Astrocyte of the spinal cord (primary cell): Measurements from ENCODE around the gene NUDT14.
A peak's percentile ranks its signal among the peaks of the same experiment; 100 is the strongest.

Source experiments
- DNase-seq: peaks from one replicate; pipeline ENCODE4 v3.0.0; 2011; ENCODE audit warnings: low read depth, low spot score
- H3K4me3 ChIP-seq: 2 replicates; pipeline ENCODE4 v1.5.1; 2011; ENCODE audit warnings: low read depth, mild to moderate bottlenecking, low read length, moderate library complexity
- in situ Hi-C: cut with HindIII; loops from 2 replicates; pipeline ENCODE4 v1.10.0; 2017; ENCODE audit warnings: low sequenced_read_pairs
- TF ChIP-seq, protein P1 (sequence below): IDR thresholded peaks from 2 replicates; pipeline ENCODE4 v1.5.1; 2012; ENCODE audit warnings: low read depth, mild to moderate bottlenecking, low read length, inconsistent platforms

Gene NUDT14

GRCh38 chr14:105208738-105209075 is 27.6 kb upstream of the NUDT14 start:
- TF ChIP-seq, protein P1, sequence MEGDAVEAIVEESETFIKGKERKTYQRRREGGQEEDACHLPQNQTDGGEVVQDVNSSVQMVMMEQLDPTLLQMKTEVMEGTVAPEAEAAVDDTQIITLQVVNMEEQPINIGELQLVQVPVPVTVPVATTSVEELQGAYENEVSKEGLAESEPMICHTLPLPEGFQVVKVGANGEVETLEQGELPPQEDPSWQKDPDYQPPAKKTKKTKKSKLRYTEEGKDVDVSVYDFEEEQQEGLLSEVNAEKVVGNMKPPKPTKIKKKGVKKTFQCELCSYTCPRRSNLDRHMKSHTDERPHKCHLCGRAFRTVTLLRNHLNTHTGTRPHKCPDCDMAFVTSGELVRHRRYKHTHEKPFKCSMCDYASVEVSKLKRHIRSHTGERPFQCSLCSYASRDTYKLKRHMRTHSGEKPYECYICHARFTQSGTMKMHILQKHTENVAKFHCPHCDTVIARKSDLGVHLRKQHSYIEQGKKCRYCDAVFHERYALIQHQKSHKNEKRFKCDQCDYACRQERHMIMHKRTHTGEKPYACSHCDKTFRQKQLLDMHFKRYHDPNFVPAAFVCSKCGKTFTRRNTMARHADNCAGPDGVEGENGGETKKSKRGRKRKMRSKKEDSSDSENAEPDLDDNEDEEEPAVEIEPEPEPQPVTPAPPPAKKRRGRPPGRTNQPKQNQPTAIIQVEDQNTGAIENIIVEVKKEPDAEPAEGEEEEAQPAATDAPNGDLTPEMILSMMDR: no peak
- in situ Hi-C loops: no loop called here
- H3K4me3 ChIP-seq: no peak overlapping the region
- DNase-seq: no peak

- TF ChIP-seq, protein P1: no peak
- no peak for DNase-seq
- in situ Hi-C loops: no loop called here
- no peak overlapping the region for H3K4me3 ChIP-seq
Observed at GRCh38 chr14:105207996-105208737, 27.1 kb upstream of the NUDT14 start.

DNA sequence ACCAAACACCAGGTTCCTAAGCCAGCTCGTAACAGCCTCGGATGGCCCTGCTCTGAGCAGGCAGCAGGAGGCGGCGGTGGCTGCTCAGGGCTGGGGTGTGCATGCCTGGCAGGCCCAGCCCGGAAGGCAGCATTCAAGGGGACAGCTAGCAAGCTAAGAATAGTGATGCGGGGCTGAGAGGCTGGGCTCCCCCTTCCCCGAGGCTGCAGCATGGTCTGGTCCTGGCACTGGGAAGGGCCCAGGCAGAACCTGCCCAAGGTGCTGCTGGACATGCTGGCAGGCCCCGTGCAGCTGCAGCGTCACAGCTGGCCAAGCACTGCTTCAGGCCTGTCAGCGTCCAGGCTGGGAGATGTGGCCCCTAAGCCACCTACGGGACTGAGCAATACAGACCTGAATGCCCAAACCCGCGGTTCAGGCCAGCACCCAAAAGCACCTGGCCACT is 26.4 kb upstream of the NUDT14 start:
- no peak for DNase-seq
- in situ Hi-C loops: no loop called here
- H3K4me3 ChIP-seq: no peak overlapping the region
- TF ChIP-seq, protein P1: peak; percentile 18

GRCh38 chr14:105206873-105207272 is 25.8 kb upstream of the NUDT14 start:
- TF ChIP-seq, protein P1: no peak
- no peak for DNase-seq
- in situ Hi-C loops: no loop called here
- H3K4me3 ChIP-seq: no peak overlapping the region

- DNase-seq: no peak
- TF ChIP-seq, protein P1: no peak
- H3K4me3 ChIP-seq: no peak overlapping the region
- in situ Hi-C loops: no loop called here
Observed at GRCh38 chr14:105205673-105206208, 24.6 kb upstream of the NUDT14 start.

DNA sequence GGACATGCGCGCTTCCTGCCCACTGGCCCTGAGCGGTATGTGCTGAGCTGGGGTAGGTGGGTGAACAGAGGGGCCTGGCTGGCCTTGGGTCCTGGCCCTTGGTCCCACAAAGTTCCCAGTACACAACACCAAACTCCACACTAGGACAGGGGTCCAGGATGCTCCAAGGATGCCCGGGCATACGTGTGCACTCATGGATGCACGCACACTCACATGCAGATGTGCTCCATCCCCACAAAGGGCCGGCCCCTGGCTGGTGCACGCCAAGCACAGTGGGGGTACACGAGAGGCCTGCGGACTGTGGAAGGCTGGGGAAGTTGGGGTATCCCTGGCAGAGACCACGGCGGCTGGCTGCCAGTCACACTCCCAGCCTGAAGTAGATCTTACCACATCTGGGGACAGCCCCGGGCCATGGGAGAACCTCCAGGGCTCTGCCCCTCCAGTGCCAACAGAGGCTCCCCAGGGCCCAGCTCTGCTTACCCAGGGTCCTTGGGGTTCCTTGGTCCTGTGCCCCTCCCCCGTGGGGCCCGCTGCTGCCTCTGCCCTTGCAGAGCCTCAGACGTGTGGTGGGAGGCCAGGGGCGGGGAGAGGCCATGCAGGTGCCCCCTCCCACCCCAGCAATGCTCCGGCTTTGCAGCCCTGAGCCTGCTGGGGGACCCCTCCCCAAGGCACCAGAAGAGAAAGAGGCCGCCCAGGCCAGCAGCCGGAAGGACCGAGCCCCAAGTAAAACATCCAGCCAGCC is 24.0 kb upstream of the NUDT14 start:
- TF ChIP-seq, protein P1: no peak
- H3K4me3 ChIP-seq: no peak overlapping the region
- in situ Hi-C loops: no loop called here
- no peak for DNase-seq
